ENCODE data around the gene INTS7.

Gene INTS7

DNA sequence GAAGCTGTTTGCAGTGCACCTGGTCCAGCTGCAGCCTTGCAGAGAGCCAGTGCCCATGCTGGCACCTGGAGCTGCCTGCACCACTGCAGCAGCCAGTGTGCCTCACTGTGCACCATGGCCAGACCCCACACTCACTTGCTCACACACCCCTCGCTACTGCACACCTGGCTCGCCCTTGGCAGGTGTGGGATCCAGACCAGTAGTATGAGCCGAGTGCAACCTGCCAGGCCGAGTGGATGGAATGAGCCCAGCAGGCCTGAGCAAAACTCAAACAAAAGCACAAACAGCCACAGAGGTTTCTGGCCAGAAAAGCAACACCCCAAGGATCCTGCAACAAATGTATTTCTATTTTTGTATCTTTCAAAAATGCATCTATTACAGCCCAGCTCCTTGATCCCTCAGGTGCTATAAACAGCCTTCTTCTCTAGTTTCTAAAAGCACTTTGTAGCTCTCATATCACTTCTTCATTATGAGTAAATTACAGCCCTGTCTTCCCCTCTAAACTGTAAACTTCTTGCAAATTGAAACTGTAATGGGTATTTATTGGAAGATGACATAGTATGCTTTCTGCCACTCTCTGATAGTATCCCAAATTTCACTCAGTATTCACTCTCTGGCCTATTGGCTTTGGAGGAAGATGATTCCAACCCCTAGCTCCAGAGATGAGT is 132.6 kb downstream of the INTS7 start:
- DNase-seq = no peak

DNA sequence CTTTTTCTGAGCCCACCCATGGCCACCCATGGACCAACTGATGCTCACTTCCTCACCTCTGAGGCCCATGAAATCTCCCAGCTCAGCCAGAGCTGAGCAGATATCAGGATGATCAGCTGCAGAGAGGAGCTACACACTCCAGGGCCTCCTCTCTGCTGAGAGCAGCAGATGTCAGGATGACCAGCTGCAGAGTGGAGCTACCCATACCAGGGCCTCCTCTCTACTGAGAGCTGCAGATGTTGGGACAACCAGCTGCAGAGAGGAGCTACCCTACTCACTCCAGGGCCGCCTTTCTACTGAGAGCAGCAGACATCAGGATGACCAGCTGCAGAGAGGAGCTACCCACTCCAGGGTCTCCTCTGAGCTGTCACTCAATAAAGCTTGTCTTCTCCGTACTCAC is 133.4 kb downstream of the INTS7 start:
- DNase-seq = no peak

GRCh38 chr1:211900441-211900840 is 134.9 kb downstream of the INTS7 start:
- no peak for DNase-seq

DNA sequence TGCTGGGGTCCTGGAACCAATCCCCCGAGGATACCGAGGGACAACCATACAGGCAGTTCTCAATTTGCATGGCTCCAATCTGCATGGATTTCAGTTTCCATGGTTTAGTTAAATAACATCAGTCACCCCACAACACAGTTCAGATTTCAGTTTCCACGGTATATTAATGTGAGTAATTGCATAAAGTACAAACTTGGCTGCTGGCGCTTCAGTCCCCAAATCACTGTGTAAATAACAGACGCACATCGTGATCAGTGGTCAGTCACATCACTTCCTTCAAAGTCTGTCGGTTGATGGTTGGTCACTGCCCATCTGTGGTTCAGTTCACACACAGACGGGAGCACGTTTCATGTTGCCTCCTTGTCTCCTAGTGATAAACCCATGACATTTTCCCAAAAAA is 138.4 kb downstream of the INTS7 start:
- DNase-seq = no peak

DNA sequence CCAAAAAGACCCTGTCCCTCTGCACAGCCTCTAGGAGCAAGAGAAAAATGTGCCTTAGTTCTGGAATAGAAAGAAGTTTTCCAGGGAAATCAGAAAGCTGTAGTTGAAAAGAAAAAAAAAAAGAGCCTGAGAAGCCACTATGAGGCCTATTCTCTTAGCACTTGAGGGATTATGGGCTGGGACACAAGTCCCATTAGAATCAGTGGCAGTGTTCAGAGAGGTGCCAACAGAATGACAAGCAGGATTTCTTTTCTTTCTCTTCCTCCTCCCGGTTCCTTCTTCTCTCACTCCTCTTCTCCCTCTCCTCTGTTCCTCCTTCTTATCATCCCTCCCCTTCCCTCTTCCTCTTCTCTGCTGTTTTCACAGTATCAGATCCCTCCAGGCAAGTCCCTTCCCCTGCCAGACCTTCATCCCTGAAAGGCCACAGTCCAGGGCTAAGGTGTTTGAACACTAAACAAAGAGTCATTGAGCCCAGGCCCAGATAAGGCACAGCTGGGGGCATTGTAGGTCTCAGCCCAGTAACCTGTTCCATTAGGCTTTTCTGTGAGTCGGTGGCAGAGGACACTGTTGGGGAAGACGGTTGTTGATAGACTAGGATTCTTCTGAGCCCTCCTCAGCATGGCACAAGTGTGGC is 140.1 kb downstream of the INTS7 start:
- no peak for DNase-seq

- no peak for DNase-seq
These were observed 141.0 kb downstream of the INTS7 start for GRCh38 chr1:211894312-211894711.

DNA sequence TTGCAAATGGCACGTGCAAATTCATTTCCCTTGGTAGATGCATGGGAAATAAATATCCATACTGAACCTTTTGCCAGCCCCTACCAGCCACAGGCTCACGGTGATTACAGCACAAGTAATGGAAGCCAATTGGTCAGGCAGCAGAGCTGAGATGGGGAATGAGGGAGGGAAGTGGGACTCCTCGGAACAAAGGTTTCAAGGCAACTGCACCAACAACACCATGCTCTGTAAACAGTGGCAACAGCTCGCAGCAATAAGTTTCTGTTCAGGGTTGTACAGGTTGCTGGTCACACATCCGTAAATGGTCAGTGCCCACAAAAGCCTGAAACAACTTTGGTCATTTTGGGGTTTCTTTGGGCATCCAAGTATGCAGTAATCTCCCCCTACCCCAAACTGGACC is 142.1 kb downstream of the INTS7 start:
- DNase-seq = no peak

- no peak for DNase-seq
These were observed 142.8 kb downstream of the INTS7 start for GRCh38 chr1:211892577-211892976.

DNA sequence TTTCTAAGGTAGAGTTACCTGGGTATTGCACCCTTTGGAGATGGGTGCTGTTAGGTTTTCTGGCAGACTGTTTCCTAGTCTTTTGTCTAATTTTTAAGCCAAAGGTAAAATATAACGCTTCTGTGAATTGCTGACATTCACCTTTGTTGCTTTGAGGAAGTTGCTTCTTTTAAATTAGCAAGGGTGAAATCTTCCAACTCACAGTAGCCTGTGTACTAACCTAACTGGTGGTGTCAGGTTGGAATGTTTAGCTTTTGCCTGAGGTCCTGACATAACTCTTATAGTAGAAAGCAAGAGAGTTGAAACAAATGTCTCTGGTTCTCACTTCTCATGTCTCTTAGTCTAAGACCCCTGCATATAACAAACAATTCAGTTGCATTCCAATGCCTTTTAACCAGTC is 143.6 kb downstream of the INTS7 start:
- DNase-seq = no peak
